Right atrium auricular region (tissue), 2 donors: ENCODE measurements around the gene ANKRD13D. TPM values are rescaled to one million over a fixed set of nuclear protein-coding genes. Genes with fewer than 3 reads are reported as not detected.

Experiments used
- DNase-seq: peaks from one replicate; pipeline ENCODE4 v3.0.0-alpha.2; 2019; ENCODE audit warnings: low spot score
- H3K27ac ChIP-seq, 2 donors: fragments of 200-600 bp; sonication (generic); 1 replicate in 1 of 2; 2 replicates in 1 of 2; pipeline ENCODE4 v1.5.1; 2016 to 2019
- H3K27me3 ChIP-seq, 2 donors: fragments of 200-600 bp; sonication (generic); one replicate each; pipeline versions ENCODE4 v1.5.1 to v1.6.0; 2017 to 2019
- H3K36me3 ChIP-seq: fragments of 200-600 bp; sonication (generic); one replicate; pipeline ENCODE4 v1.5.1; 2016
- H3K4me1 ChIP-seq, 2 donors: fragments of 200-600 bp; sonication (generic); one replicate each; pipeline versions ENCODE4 v1.5.1 to v1.6.0; 2017 to 2019
- H3K4me3 ChIP-seq, 2 donors: fragments of 200-600 bp; sonication (generic); 1 replicate in 1 of 2; 2 replicates in 1 of 2; pipeline ENCODE4 v1.5.1; 2017 to 2019; ENCODE audit warnings: mild to moderate bottlenecking in 1 of 2, moderate library complexity in 1 of 2
- H3K9me3 ChIP-seq, 2 donors: fragments of 200-600 bp; sonication (generic); one replicate each; pipeline ENCODE4 v1.5.1; 2019
- CTCF ChIP-seq, 2 donors: fragments of 200-600 bp; sonication (generic); IDR thresholded peaks; one replicate each; pipeline ENCODE4 v1.5.1; 2019; ENCODE audit warnings: antibody characterized with exemption in 2 of 2
- total RNA-seq, 2 donors: library from RNA; depleted of rRNA; stranded (reverse); fragments of >200 nt; gene quantifications; one replicate each; pipeline ENCODE4 v1.1.0, GENCODE V29; 2016

ANKRD13D gene
- total RNA-seq, 2 donors from 2014 or later: 14.1 to 14.9 TPM

GRCh38 chr11:67309166-67309565 lies 20.1 kb downstream of the ANKRD13D start:
- no peak for TF ChIP-seq CTCF (IDR thresholded peaks at IDR 0.05)
- no peak overlapping the region for H3K27ac ChIP-seq
- no peak for DNase-seq
- no peaks in the 10 kb centered on the region for H3K9me3 ChIP-seq
- no peaks in the 10 kb centered on the region for H3K27me3 ChIP-seq
- H3K4me3 ChIP-seq: no peak overlapping the region
- H3K36me3 ChIP-seq: peaks cover 9% of the 10 kb centered on the region
- H3K4me1 ChIP-seq: peaks cover 0 to 9% of the 10 kb centered on the region in 2 donors

GRCh38 chr11:67309661-67310061 lies 20.6 kb downstream of the ANKRD13D start:
- no peaks in the 10 kb centered on the region for H3K9me3 ChIP-seq
- no peaks in the 10 kb centered on the region for H3K27me3 ChIP-seq
- H3K36me3 ChIP-seq: peaks cover 9% of the 10 kb centered on the region
- no peak overlapping the region for H3K4me3 ChIP-seq
- no peak for DNase-seq
- H3K4me1 ChIP-seq: peaks cover 0 to 4% of the 10 kb centered on the region in 2 donors
- H3K27ac ChIP-seq: no peak overlapping the region
- TF ChIP-seq CTCF (IDR thresholded peaks at IDR 0.05): no peak

GRCh38 chr11:67310246-67311050 lies 21.3 kb downstream of the ANKRD13D start:
- no peak overlapping the region for H3K4me3 ChIP-seq
- DNase-seq: no peak
- H3K9me3 ChIP-seq: no peaks in the 10 kb centered on the region
- no peak for TF ChIP-seq CTCF (IDR thresholded peaks at IDR 0.05)
- no peak overlapping the region for H3K27ac ChIP-seq
- H3K36me3 ChIP-seq: peaks cover 9% of the 10 kb centered on the region
- no peaks in the 10 kb centered on the region for H3K27me3 ChIP-seq
- no peaks in the 10 kb centered on the region for H3K4me1 ChIP-seq

- no peak for DNase-seq
- no peaks in the 10 kb centered on the region for H3K9me3 ChIP-seq
- H3K36me3 ChIP-seq: peaks cover 9% of the 10 kb centered on the region
- H3K27ac ChIP-seq: no peak overlapping the region
- no peak overlapping the region for H3K4me3 ChIP-seq
- H3K27me3 ChIP-seq: no peaks in the 10 kb centered on the region
- no peak for TF ChIP-seq CTCF (IDR thresholded peaks at IDR 0.05)
- no peaks in the 10 kb centered on the region for H3K4me1 ChIP-seq
Observed at GRCh38 chr11:67311051-67311555, 22.0 kb downstream of the ANKRD13D start.

GRCh38 chr11:67311556-67312082 lies 22.5 kb downstream of the ANKRD13D start:
- Histone ChIP-seq H3K27me3 (no peaks in the 10 kb centered on the region), H3K4me1 (peaks cover 0 to 4% of the 10 kb centered on the region in 2 donors), H3K4me3 (no peak overlapping the region), H3K9me3 (no peaks in the 10 kb centered on the region), H3K27ac (no peak overlapping the region), H3K36me3 (peaks cover 9% of the 10 kb centered on the region)
- no peak for DNase-seq
- TF ChIP-seq CTCF (IDR thresholded peaks at IDR 0.05): no peak
